HUES64 (cell line): ENCODE results near the gene DSTN.

Experiments used
- H3K27ac ChIP-seq: 2 replicates; pipeline ENCODE4 v1.7.0; 2013; ENCODE audit warnings: low read depth, low read length, inconsistent platforms
- H3K27me3 ChIP-seq: 2 replicates; pipeline ENCODE4 v1.6.1; 2013; ENCODE audit warnings: mild to moderate bottlenecking, low read length; ENCODE audit not compliant: insufficient read depth
- H3K36me3 ChIP-seq: 2 replicates; pipeline ENCODE4 v1.6.1; 2013; ENCODE audit warnings: mild to moderate bottlenecking, low read length; ENCODE audit not compliant: insufficient read depth
- H3K4me1 ChIP-seq: 2 replicates; pipeline ENCODE4 v1.6.1; 2013; ENCODE audit warnings: mild to moderate bottlenecking, low read length, moderate library complexity; ENCODE audit not compliant: insufficient read depth
- H3K4me3 ChIP-seq: 2 replicates; pipeline ENCODE4 v1.5.1; 2013; ENCODE audit warnings: mild to moderate bottlenecking, low read length, moderate library complexity
- H3K9ac ChIP-seq: 2 replicates; pipeline ENCODE4 v1.6.1; 2013; ENCODE audit warnings: mild to moderate bottlenecking, low read depth, low read length
- H3K9me3 ChIP-seq: 2 replicates; pipeline ENCODE4 v1.6.1; 2013; ENCODE audit warnings: low read depth, low read length; ENCODE audit not compliant: insufficient read depth
- WGBS: fragments of 150-250, 120-280 bp; methylation state at CpG from one replicate; pipeline ENCODE4 v1.1.7; 2013; ENCODE audit warnings: missing lambda C conversion rate; 5-methylcytosine and 5-hydroxymethylcytosine counted together

Gene DSTN

DNA sequence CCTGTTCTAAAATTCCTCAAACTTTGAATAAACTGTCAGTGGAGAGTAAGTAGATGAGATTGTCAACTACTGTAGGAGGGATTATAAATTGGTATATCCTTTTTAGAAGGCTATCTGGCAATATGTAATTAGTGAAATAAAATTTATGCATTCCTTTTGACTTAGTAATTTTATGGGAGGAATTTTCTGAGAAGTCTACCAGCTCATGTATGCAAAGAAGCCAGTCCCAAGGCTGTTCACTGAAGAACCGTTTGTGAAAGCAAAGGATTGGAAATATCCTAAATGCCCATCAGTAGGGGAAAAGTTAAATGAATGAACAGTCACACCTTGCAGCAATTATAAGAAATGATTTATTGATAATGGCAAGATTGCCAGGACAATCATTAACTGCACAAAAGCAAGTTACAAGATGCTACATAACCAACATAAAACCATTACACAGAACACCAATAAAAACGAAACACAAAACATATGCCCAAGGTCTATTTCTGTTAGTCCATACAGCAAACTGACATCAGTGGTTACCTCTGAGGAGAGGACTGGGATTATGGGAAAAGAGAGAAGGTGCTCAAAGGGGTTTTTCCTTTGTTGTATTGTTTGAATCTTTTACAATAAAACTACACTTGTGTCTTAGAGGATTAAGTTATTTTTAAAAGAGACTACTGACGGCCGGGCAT, 4.6 kb upstream of the DSTN start:
- 82% methylated on average over 4 of the region's 4 CpGs for WGBS
- no peak overlapping the region for H3K4me3 ChIP-seq
- no peaks in the 10 kb centered on the region for H3K9me3 ChIP-seq
- no peak overlapping the region for H3K9ac ChIP-seq
- H3K36me3 ChIP-seq, result no peaks in the 10 kb centered on the region
- H3K4me1 ChIP-seq, result peaks cover 8% of the 10 kb centered on the region
- H3K27me3 ChIP-seq, result no peaks in the 10 kb centered on the region
- H3K27ac ChIP-seq, result no peak overlapping the region

GRCh38 chr20:17566345-17566744, 3.5 kb upstream of the DSTN start:
- H3K27ac ChIP-seq, result no peak overlapping the region
- 89% methylated on average over 3 of the region's 3 CpGs for WGBS
- H3K9ac ChIP-seq, result no peak overlapping the region
- H3K9me3 ChIP-seq, result no peaks in the 10 kb centered on the region
- H3K4me1 ChIP-seq, result peaks cover 13% of the 10 kb centered on the region
- no peak overlapping the region for H3K4me3 ChIP-seq
- H3K27me3 ChIP-seq, result no peaks in the 10 kb centered on the region
- H3K36me3 ChIP-seq, result no peaks in the 10 kb centered on the region

GRCh38 chr20:17568045-17568788, 1.7 kb upstream of the DSTN start:
- no peaks in the 10 kb centered on the region for H3K36me3 ChIP-seq
- WGBS, result 63% methylated on average over 6 of the region's 6 CpGs
- H3K4me3 ChIP-seq, result peak overlapping the region; percentile 85
- peaks cover 32% of the 10 kb centered on the region for H3K4me1 ChIP-seq
- peak overlapping the region; percentile 94 for H3K9ac ChIP-seq
- no peaks in the 10 kb centered on the region for H3K9me3 ChIP-seq
- H3K27ac ChIP-seq, result peak overlapping the region; percentile 98
- H3K27me3 ChIP-seq, result no peaks in the 10 kb centered on the region

GRCh38 chr20:17568972-17569521, 828 bp upstream of the DSTN start:
- Histone ChIP-seq H3K9ac (peak overlapping the region; percentile 94), H3K9me3 (no peaks in the 10 kb centered on the region), H3K4me1 (peaks cover 40% of the 10 kb centered on the region), H3K27me3 (no peaks in the 10 kb centered on the region), H3K27ac (peak overlapping the region; percentile 98), H3K36me3 (no peaks in the 10 kb centered on the region), H3K4me3 (peak overlapping the region; percentile 85)
- WGBS, result under 1% methylated on average over 37 of the region's 38 CpGs

GRCh38 chr20:17570347-17571152, 675 bp downstream of the DSTN start:
- Histone ChIP-seq H3K9ac (peak overlapping the region; percentile 81), H3K27ac (peak overlapping the region; percentile 95), H3K9me3 (no peaks in the 10 kb centered on the region), H3K4me3 (peak overlapping the region; percentile 85), H3K27me3 (no peaks in the 10 kb centered on the region), H3K4me1 (peaks cover 53% of the 10 kb centered on the region), H3K36me3 (no peaks in the 10 kb centered on the region; the same call in 1 of the 2 replicates)
- WGBS, result under 1% methylated on average over 42 of the region's 43 CpGs

- H3K9ac ChIP-seq, result peak overlapping the region; percentile 81; the same call in 1 of the 2 replicates
- peak overlapping the region; percentile 85 for H3K4me3 ChIP-seq
- no peaks in the 10 kb centered on the region; the same call in 1 of the 2 replicates for H3K36me3 ChIP-seq
- H3K9me3 ChIP-seq, result no peaks in the 10 kb centered on the region
- no peaks in the 10 kb centered on the region for H3K27me3 ChIP-seq
- 25% methylated on average over 6 of the region's 6 CpGs for WGBS
- H3K4me1 ChIP-seq, result peaks cover 53% of the 10 kb centered on the region
- H3K27ac ChIP-seq, result no peak overlapping the region
Observed at GRCh38 chr20:17571153-17571527, 1.3 kb downstream of the DSTN start.

- H3K4me1 ChIP-seq, result peaks cover 53% of the 10 kb centered on the region
- no peak overlapping the region for H3K27ac ChIP-seq
- WGBS, result 57% methylated on average over 3 of the region's 7 CpGs
- no peaks in the 10 kb centered on the region; the same call in 1 of the 2 replicates for H3K36me3 ChIP-seq
- no peak overlapping the region for H3K9ac ChIP-seq
- H3K9me3 ChIP-seq, result no peaks in the 10 kb centered on the region
- H3K4me3 ChIP-seq, result peak overlapping the region; percentile 85
- no peaks in the 10 kb centered on the region for H3K27me3 ChIP-seq
Observed at GRCh38 chr20:17572034-17572638, 2.3 kb downstream of the DSTN start.

- H3K4me3 ChIP-seq, result no peak overlapping the region
Observed at GRCh38 chr20:17573463-17573862, 3.6 kb downstream of the DSTN start.

DNA sequence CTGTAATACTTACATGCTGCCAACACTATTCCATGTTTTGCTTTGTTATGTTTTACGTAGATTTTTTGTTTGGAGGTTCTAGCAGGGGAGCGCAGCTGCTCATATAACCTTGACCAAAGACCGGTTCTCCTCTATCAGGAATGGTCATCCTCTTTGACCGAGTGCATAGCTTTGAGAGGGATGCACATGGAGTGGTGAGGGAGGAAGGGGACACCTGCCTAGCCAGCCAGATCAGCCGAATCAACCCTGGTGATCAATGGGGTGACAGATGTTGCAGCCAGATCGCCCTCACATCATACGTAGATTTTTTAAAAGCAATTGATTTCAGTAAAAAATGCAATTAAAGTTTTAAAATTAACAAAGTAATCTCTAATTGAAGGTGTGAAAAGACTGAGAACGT, 6.3 kb downstream of the DSTN start:
- 93% methylated on average over 8 of the region's 8 CpGs for WGBS
- H3K27ac ChIP-seq, result no peak overlapping the region
- no peak overlapping the region for H3K4me3 ChIP-seq
- peaks cover 41% of the 10 kb centered on the region for H3K4me1 ChIP-seq
- no peaks in the 10 kb centered on the region; the same call in 1 of the 2 replicates for H3K36me3 ChIP-seq
- no peaks in the 10 kb centered on the region for H3K27me3 ChIP-seq
- H3K9ac ChIP-seq, result no peak overlapping the region
- H3K9me3 ChIP-seq, result no peaks in the 10 kb centered on the region

More at GRCh38 chr20:17573463-17573862, 3.6 kb downstream of the DSTN start:
- Histone ChIP-seq H3K36me3 (no peaks in the 10 kb centered on the region; the same call in 1 of the 2 replicates), H3K27me3 (no peaks in the 10 kb centered on the region), H3K9ac (no peak overlapping the region), H3K4me1 (peaks cover 46% of the 10 kb centered on the region), H3K9me3 (no peaks in the 10 kb centered on the region), H3K27ac (no peak overlapping the region)
- WGBS, result 47% methylated on average over 3 of the region's 3 CpGs

DNA sequence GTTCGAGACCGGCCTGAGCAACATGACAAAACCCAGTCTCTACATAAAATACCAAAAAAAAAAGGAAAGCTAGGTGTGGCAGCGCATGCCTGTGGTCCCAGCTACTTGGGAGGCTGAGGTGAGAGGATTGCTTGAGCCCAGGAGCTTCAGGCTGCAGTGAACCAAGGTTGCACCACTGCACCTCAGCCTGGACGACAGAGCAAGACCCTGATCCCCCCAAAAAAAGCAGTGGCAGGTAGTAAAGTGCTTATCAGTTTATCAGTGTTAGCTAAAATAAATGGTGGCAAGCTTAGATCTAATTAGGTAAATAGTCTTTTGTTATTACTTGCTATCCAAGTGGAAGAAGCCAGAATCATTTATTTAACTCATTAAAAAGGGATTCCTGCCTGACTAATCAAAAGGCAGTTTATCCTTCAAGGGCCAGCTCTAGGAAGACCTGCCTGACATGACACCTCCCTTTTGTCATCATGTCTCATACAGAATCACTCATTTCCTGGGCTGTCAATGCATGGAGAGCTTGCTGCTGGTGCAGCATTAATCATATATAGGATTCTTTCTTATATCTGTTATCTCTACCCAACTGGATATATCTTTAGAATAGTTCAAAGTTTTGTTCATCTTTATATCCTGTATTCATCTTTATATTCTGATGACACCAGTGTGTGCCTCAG, 9.6 kb downstream of the DSTN start:
- peaks cover 9% of the 10 kb centered on the region for H3K4me1 ChIP-seq
- H3K9me3 ChIP-seq, result no peaks in the 10 kb centered on the region
- H3K27ac ChIP-seq, result no peak overlapping the region
- H3K4me3 ChIP-seq, result no peak overlapping the region
- H3K36me3 ChIP-seq, result peaks cover 4% of the 10 kb centered on the region; the same call in 1 of the 2 replicates
- H3K27me3 ChIP-seq, result no peaks in the 10 kb centered on the region
- H3K9ac ChIP-seq, result no peak overlapping the region
- 96% methylated on average over 4 of the region's 4 CpGs for WGBS
